Hippocampal formation (tissue), 2 donors: ENCODE data around the gene DNAJB6.
"Not testable (repeated sequence)": the region's sequence is repeated elsewhere in the genome, so short reads cannot be mapped to it uniquely, and the experiment has no call there.

Source experiments
- DNase-seq, 2 donors: peaks; one replicate each; lab custom pipeline; 2025; lab: John Stamatoyannopoulos, UW

The DNAJB6 gene

GRCh38 chr7:157323401-157323800 is 13.4 kb upstream of the DNAJB6 start:
- DNase-seq = no peak

GRCh38 chr7:157329447-157329846 is 7.4 kb upstream of the DNAJB6 start:
- no peak for DNase-seq

- DNase-seq = not testable (repeated sequence)
These were observed 6.2 kb upstream of the DNAJB6 start for GRCh38 chr7:157330567-157330966.

GRCh38 chr7:157331049-157331448 is 5.8 kb upstream of the DNAJB6 start:
- DNase-seq = not testable (repeated sequence)

GRCh38 chr7:157335236-157335635 is 1.6 kb upstream of the DNAJB6 start:
- no peak for DNase-seq

- no peak for DNase-seq
These were observed 817 bp upstream of the DNAJB6 start for GRCh38 chr7:157335991-157336382.

- peak in 1 of 2 donors; percentile 50 for DNase-seq
These were observed 729 bp downstream of the DNAJB6 start for GRCh38 chr7:157337316-157338149.

- peak; percentile 32 to 55 for DNase-seq
These were observed 3.2 kb downstream of the DNAJB6 start for GRCh38 chr7:157339777-157340677.

GRCh38 chr7:157347217-157347904 is 10.6 kb downstream of the DNAJB6 start:
- no peak for DNase-seq

- no peak for DNase-seq
These were observed 11.7 kb downstream of the DNAJB6 start for GRCh38 chr7:157348548-157348947.

- no peak for DNase-seq
These were observed 15.7 kb downstream of the DNAJB6 start for GRCh38 chr7:157352516-157352915.

GRCh38 chr7:157355784-157356511 is 19.1 kb downstream of the DNAJB6 start:
- peak in 1 of 2 donors; percentile 10 for DNase-seq

- DNase-seq = no peak
These were observed 20.6 kb downstream of the DNAJB6 start for GRCh38 chr7:157357129-157358040.

- DNase-seq = no peak
These were observed 21.4 kb downstream of the DNAJB6 start for GRCh38 chr7:157358041-157358752.

GRCh38 chr7:157358753-157359096 is 21.9 kb downstream of the DNAJB6 start:
- no peak for DNase-seq

- DNase-seq = no peak
These were observed 22.8 kb downstream of the DNAJB6 start for GRCh38 chr7:157359581-157359980.

- no peak for DNase-seq
These were observed 23.8 kb downstream of the DNAJB6 start for GRCh38 chr7:157360483-157361025.

- DNase-seq = no peak
These were observed 24.7 kb downstream of the DNAJB6 start for GRCh38 chr7:157361537-157361936.

- no peak for DNase-seq
These were observed 25.9 kb downstream of the DNAJB6 start for GRCh38 chr7:157362729-157363128.

GRCh38 chr7:157366722-157367121 is 29.9 kb downstream of the DNAJB6 start:
- no peak for DNase-seq
